Measurements from ENCODE around the gene RERE.

GRCh38 chr1:8419861-8420260 is 397.6 kb downstream of the RERE start:
- TF ChIP-seq CTCF (IDR thresholded peaks at IDR 0.05; ENCODE audit: extremely low read depth in 1 of 2, insufficient read depth in 1 of 2, low read depth in 1 of 2, low read length in 2 of 2), result no peak
- TF ChIP-seq POLR2AphosphoS5 (IDR thresholded peaks at IDR 0.05; ENCODE audit: insufficient read depth, low read depth, low read length), result no peak
- TF ChIP-seq GATA2 (IDR thresholded peaks at IDR 0.05; ENCODE audit: insufficient read depth, insufficient read length, low read depth, low read length), result no peak
- no peak for TF ChIP-seq JUN (IDR thresholded peaks at IDR 0.05; ENCODE audit: borderline replicate concordance, insufficient read depth, insufficient read length, low read depth)
- TF ChIP-seq POLR2A (IDR thresholded peaks at IDR 0.05; ENCODE audit: low read depth, low read length), result no peak
- no peak for TF ChIP-seq EZH2 (IDR thresholded peaks at IDR 0.05; ENCODE audit: borderline replicate concordance, low read depth, low read length, severe bottlenecking)
- TF ChIP-seq MAX (IDR thresholded peaks at IDR 0.05; ENCODE audit: insufficient read depth, insufficient read length), result no peak
- no peak for TF ChIP-seq FOS (IDR thresholded peaks at IDR 0.05; ENCODE audit: borderline replicate concordance, insufficient read depth, low read length)
